ENCODE results near the gene CCDC68. TPM values are rescaled to one million over a fixed set of nuclear protein-coding genes. Genes with fewer than 3 reads are reported as not detected.

CCDC68 gene
- total RNA-seq, 1 experiment from 2014 or later: 3.1 TPM

DNA sequence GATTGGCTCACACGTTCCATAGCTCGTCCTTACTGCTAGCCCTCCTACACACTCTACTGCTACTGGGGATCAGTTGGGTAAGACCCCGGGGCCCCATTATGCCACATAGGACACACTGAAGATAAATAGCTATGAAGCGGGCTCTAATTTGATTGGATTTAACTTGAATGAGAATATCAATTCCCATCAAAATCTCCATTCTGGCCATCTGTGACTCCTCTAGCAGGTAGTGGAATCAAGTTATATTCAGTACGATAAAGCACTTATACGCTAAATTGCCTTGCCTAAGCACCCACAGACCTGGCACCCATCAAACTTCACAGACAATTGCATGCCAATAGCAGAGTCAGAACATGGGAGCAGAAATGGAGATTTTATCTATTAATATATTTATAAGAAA, 39.8 kb downstream of the CCDC68 start:
- no peaks in the 10 kb centered on the region for H3F3A ChIP-seq (ENCODE audit: low read length, unreplicated experiment)
- H3K4me3 ChIP-seq (ENCODE audit: low read length): no peak overlapping the region
- POLR2A ChIA-PET (ENCODE audit: unreplicated experiment): no interaction called here
- DNase-seq: no peak
- H3K27ac ChIP-seq (ENCODE audit: low read length): no peak overlapping the region
- ATAC-seq: no peak
- CTCF ChIA-PET: no interaction called here
- no TSS peak for BruUV-seq (replicated peaks)
- H4K20me1 ChIP-seq (ENCODE audit: low read length): no peaks in the 10 kb centered on the region
- no peak overlapping the region for H3K9ac ChIP-seq (ENCODE audit: low read length)
- no peak overlapping the region for H3K4me2 ChIP-seq (ENCODE audit: low read length)
- H3K36me3 ChIP-seq (ENCODE audit: low read depth, low read length): no peaks in the 10 kb centered on the region
- TF ChIP-seq, protein P1, sequence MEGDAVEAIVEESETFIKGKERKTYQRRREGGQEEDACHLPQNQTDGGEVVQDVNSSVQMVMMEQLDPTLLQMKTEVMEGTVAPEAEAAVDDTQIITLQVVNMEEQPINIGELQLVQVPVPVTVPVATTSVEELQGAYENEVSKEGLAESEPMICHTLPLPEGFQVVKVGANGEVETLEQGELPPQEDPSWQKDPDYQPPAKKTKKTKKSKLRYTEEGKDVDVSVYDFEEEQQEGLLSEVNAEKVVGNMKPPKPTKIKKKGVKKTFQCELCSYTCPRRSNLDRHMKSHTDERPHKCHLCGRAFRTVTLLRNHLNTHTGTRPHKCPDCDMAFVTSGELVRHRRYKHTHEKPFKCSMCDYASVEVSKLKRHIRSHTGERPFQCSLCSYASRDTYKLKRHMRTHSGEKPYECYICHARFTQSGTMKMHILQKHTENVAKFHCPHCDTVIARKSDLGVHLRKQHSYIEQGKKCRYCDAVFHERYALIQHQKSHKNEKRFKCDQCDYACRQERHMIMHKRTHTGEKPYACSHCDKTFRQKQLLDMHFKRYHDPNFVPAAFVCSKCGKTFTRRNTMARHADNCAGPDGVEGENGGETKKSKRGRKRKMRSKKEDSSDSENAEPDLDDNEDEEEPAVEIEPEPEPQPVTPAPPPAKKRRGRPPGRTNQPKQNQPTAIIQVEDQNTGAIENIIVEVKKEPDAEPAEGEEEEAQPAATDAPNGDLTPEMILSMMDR (conservative IDR thresholded peaks at IDR 0.05; ENCODE audit: low read depth, low read length): no peak
- H3K79me2 ChIP-seq (ENCODE audit: low read length): no peaks in the 10 kb centered on the region
- no peaks in the 10 kb centered on the region for H3K27me3 ChIP-seq (ENCODE audit: low read length)
- no peaks in the 10 kb centered on the region for H3K9me3 ChIP-seq (ENCODE audit: low read length)
- no peaks in the 10 kb centered on the region for H3K4me1 ChIP-seq (ENCODE audit: insufficient read depth, low read length)
- H2AFZ ChIP-seq (ENCODE audit: low read length): no peak overlapping the region
- no peaks in the 10 kb centered on the region for H3K9me2 ChIP-seq (replicated peaks; ENCODE audit: low read length)
- intact Hi-C loops (cut with micrococcal nuclease): no loop called here

DNA sequence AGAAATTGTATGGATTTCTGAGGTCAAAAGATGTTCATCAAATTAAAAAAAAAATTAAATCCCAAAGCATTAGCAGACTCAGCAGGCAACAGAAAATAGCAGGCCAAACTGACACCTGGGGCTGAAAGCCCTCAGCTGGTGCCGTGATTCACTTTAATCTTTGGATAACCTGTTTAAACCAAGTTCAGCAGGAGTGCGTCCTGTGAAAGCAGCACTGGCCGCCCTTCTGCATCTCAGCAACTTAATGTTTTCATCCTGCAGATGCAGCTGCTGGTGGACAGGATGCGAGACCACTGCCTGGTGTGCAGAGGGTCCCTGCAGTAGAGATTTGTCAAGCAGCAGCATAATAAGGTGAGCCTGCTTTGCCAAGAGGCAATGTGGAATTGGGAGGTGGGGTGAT, 41.2 kb downstream of the CCDC68 start:
- no TSS peak for BruUV-seq (replicated peaks)
- POLR2A ChIA-PET (ENCODE audit: unreplicated experiment): no interaction called here
- Histone ChIP-seq H4K20me1 (ENCODE audit: low read length) (no peaks in the 10 kb centered on the region), H3K27ac (ENCODE audit: low read length) (no peak overlapping the region), H3K79me2 (ENCODE audit: low read length) (no peaks in the 10 kb centered on the region), H3K9me2 (replicated peaks; ENCODE audit: low read length) (no peaks in the 10 kb centered on the region), H2AFZ (ENCODE audit: low read length) (no peak overlapping the region), H3K4me3 (ENCODE audit: low read length) (no peak overlapping the region), H3K4me2 (ENCODE audit: low read length) (no peak overlapping the region), H3K27me3 (ENCODE audit: low read length) (no peaks in the 10 kb centered on the region), H3K36me3 (ENCODE audit: low read depth, low read length) (no peaks in the 10 kb centered on the region), H3F3A (ENCODE audit: low read length, unreplicated experiment) (no peaks in the 10 kb centered on the region), H3K9ac (ENCODE audit: low read length) (no peak overlapping the region), H3K4me1 (ENCODE audit: insufficient read depth, low read length) (no peaks in the 10 kb centered on the region), H3K9me3 (ENCODE audit: low read length) (no peaks in the 10 kb centered on the region)
- ATAC-seq (no peak), DNase-seq (no peak)
- intact Hi-C loops (cut with micrococcal nuclease): no loop called here
- no peak for TF ChIP-seq EZH2phosphoT487 (IDR thresholded peaks at IDR 0.05; ENCODE audit: borderline replicate concordance, low read length)
- TF ChIP-seq EZH2 (IDR thresholded peaks at IDR 0.05; ENCODE audit: low read length, unreplicated experiment): no peak
- TF ChIP-seq, protein P1 (conservative IDR thresholded peaks at IDR 0.05; ENCODE audit: low read depth, low read length): no peak
- CTCF ChIA-PET: no interaction called here

DNA sequence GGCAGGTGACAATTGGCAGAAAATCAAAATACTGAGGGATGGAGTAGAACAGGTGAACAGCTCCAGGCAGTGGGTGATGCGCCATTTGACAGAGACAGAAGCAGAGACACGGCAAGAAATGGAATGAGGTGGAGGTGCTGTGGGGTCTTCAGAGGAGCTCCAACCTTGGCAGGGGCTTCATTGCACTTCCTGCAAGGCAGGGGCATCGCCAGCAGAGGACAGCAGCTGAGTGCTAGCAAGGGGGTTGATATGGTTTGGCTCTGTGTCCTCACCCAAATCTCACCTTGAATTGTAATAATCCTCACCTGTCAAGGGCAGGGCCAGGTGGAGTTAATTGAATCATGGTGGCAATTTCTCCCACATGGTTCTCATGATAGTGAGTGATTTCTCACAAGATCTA, 42.8 kb downstream of the CCDC68 start:
- ATAC-seq (no peak), DNase-seq (no peak)
- Histone ChIP-seq H4K20me1 (ENCODE audit: low read length) (no peaks in the 10 kb centered on the region), H3K9me2 (replicated peaks; ENCODE audit: low read length) (no peaks in the 10 kb centered on the region), H2AFZ (ENCODE audit: low read length) (no peak overlapping the region), H3K27ac (ENCODE audit: low read length) (no peak overlapping the region), H3K4me3 (ENCODE audit: low read length) (no peak overlapping the region), H3K4me1 (ENCODE audit: insufficient read depth, low read length) (no peaks in the 10 kb centered on the region), H3K36me3 (ENCODE audit: low read depth, low read length) (no peaks in the 10 kb centered on the region), H3K27me3 (ENCODE audit: low read length) (no peaks in the 10 kb centered on the region), H3K79me2 (ENCODE audit: low read length) (no peaks in the 10 kb centered on the region), H3K9ac (ENCODE audit: low read length) (no peak overlapping the region), H3F3A (ENCODE audit: low read length, unreplicated experiment) (no peaks in the 10 kb centered on the region), H3K4me2 (ENCODE audit: low read length) (no peak overlapping the region), H3K9me3 (ENCODE audit: low read length) (no peaks in the 10 kb centered on the region)
- BruUV-seq (replicated peaks): no TSS peak
- POLR2A ChIA-PET (ENCODE audit: unreplicated experiment): no interaction called here
- intact Hi-C loops (cut with micrococcal nuclease): no loop called here
- CTCF ChIA-PET: no interaction called here
- TF ChIP-seq, protein P1 (conservative IDR thresholded peaks at IDR 0.05; ENCODE audit: low read depth, low read length): 0 out of 2 replicates have a peak, but pooled peaks have one; percentile 10
- TF ChIP-seq EZH2phosphoT487 (IDR thresholded peaks at IDR 0.05; ENCODE audit: borderline replicate concordance, low read length): no peak
